GM12875 (cell line): ENCODE measurements around the gene UTP4.
A peak's percentile ranks its signal among the peaks of the same experiment; 100 is the strongest.

Experiments used
- H3K4me3 ChIP-seq: one replicate; pipeline ENCODE4 v1.5.1; 2011; ENCODE audit warnings: low read depth, low read length, control low read depth
- CTCF ChIP-seq: IDR thresholded peaks from 2 replicates; pipeline ENCODE4 v1.5.1; 2011; ENCODE audit warnings: low read depth, mild to moderate bottlenecking, control low read depth, inconsistent platforms, low read length, moderate library complexity, borderline replicate concordance; ENCODE audit not compliant: insufficient read depth

UTP4 gene

GRCh38 chr16:69111216-69111875 lies 21.1 kb upstream of the UTP4 start:
- TF ChIP-seq CTCF, result no peak
- no peak overlapping the region for H3K4me3 ChIP-seq

- no peak for TF ChIP-seq CTCF
- H3K4me3 ChIP-seq, result no peak overlapping the region
Measured at GRCh38 chr16:69111876-69112230, 20.6 kb upstream of the UTP4 start.

GRCh38 chr16:69112285-69113129 lies 19.9 kb upstream of the UTP4 start:
- peak; percentile 88 for TF ChIP-seq CTCF
- H3K4me3 ChIP-seq, result no peak overlapping the region

GRCh38 chr16:69113216-69113615 lies 19.2 kb upstream of the UTP4 start:
- no peak for TF ChIP-seq CTCF
- H3K4me3 ChIP-seq, result no peak overlapping the region

- no peak overlapping the region for H3K4me3 ChIP-seq
- TF ChIP-seq CTCF, result no peak
Measured at GRCh38 chr16:69114346-69114975, 18.0 kb upstream of the UTP4 start.

GRCh38 chr16:69114976-69115355 lies 17.5 kb upstream of the UTP4 start:
- TF ChIP-seq CTCF, result no peak
- H3K4me3 ChIP-seq, result no peak overlapping the region

- no peak for TF ChIP-seq CTCF
- H3K4me3 ChIP-seq, result no peak overlapping the region
Measured at GRCh38 chr16:69115361-69115760, 17.1 kb upstream of the UTP4 start.
